Immature natural killer cell (primary cell): ENCODE measurements around the gene ETFB. TPM values are rescaled to one million over a fixed set of nuclear protein-coding genes. Genes with fewer than 3 reads are reported as not detected.

Source experiments
- DNase-seq, 3 donors: peaks; one replicate each; pipeline ENCODE4 v3.0.0; 2022; ENCODE audit warnings: mixed read lengths in 1 of 3
- H3K27ac Mint-ChIP-seq, 6 donors: one replicate each; pipeline ENCODE4 v1.8.0; 2020; ENCODE audit warnings: mixed read lengths in 6 of 6, mild to moderate bottlenecking in 5 of 6, inconsistent platforms in 4 of 6, moderate library complexity in 3 of 6
- H3K27me3 Mint-ChIP-seq, 3 donors: one replicate each; pipeline ENCODE4 v1.8.0; 2020 to 2021; ENCODE audit warnings: low read depth in 3 of 3, mild to moderate bottlenecking in 3 of 3, mixed read lengths in 3 of 3, moderate library complexity in 3 of 3, inconsistent platforms in 1 of 3
- H3K36me3 Mint-ChIP-seq, 3 donors: one replicate each; pipeline ENCODE4 v1.8.0; 2020; ENCODE audit warnings: mixed read lengths in 3 of 3, inconsistent platforms in 2 of 3, mild to moderate bottlenecking in 2 of 3
- H3K4me1 Mint-ChIP-seq, 2 donors: one replicate each; pipeline ENCODE4 v1.8.0; 2020; ENCODE audit warnings: inconsistent platforms in 2 of 2, mild to moderate bottlenecking in 2 of 2, mixed read lengths in 2 of 2, moderate library complexity in 1 of 2
- H3K4me3 Mint-ChIP-seq, 5 donors: one replicate each; pipeline ENCODE4 v1.8.0; 2020; ENCODE audit warnings: mild to moderate bottlenecking in 5 of 5, mixed read lengths in 5 of 5, inconsistent platforms in 3 of 5, moderate library complexity in 3 of 5
- H3K9me3 Mint-ChIP-seq, 6 donors: one replicate each; pipeline ENCODE4 v1.8.0; 2020; ENCODE audit warnings: mild to moderate bottlenecking in 6 of 6, mixed read lengths in 6 of 6, inconsistent platforms in 4 of 6, moderate library complexity in 3 of 6
- polyA plus RNA-seq, 3 donors: library from polyadenylated mRNA; unstranded; fragments of 300-500 nt; fragmentation: Illumina TruSeq; gene quantifications; one replicate each; pipeline ENCODE4 v1.2.3, GENCODE V29; 2021

Gene ETFB
- polyA plus RNA-seq, 3 donors from 2014 or later, result 49.9 to 74.4 (median 69.3) TPM

GRCh38 chr19:51368366-51369282 lies 2.4 kb upstream of the ETFB start, which contains the start of gene CLDND2:
Gene CLDND2 (minus strand): TSS chr19:51369003. CDS start chr19:51368577, 426 bp downstream.
- H3K4me1 Mint-ChIP-seq, result peaks cover 45 to 62% of the 10 kb centered on the region in 2 donors
- H3K9me3 Mint-ChIP-seq, result no peaks in the 10 kb centered on the region
- peaks cover 17 to 27% (median 22%) of the 10 kb centered on the region in 3 donors for H3K36me3 Mint-ChIP-seq
- DNase-seq, result peak; percentile 66 to 70 (median 66)
- H3K27me3 Mint-ChIP-seq, result peaks cover 28 to 52% (median 32%) of the 10 kb centered on the region in 3 donors
- H3K4me3 Mint-ChIP-seq, result peak within 1 kb of the TSS; percentile 94 to 100 (median 98)
- H3K27ac Mint-ChIP-seq, result peak within 1 kb of the TSS; percentile 94 to 100 (median 100)

GRCh38 chr19:51367565-51368365 lies 1.6 kb upstream of the ETFB start:
- H3K9me3 Mint-ChIP-seq, result no peaks in the 10 kb centered on the region
- H3K27me3 Mint-ChIP-seq, result peaks cover 25 to 46% (median 29%) of the 10 kb centered on the region in 3 donors
- H3K4me1 Mint-ChIP-seq, result peaks cover 40 to 62% of the 10 kb centered on the region in 2 donors
- H3K27ac Mint-ChIP-seq, result peak overlapping the region; percentile 94 to 100 (median 100)
- peak; percentile 93 to 96 (median 95) for DNase-seq
- peak overlapping the region; percentile 94 to 100 (median 98) for H3K4me3 Mint-ChIP-seq
- peaks cover 17 to 27% (median 22%) of the 10 kb centered on the region in 3 donors for H3K36me3 Mint-ChIP-seq

GRCh38 chr19:51367255-51367564 lies 1.0 kb upstream of the ETFB start:
- peak in 1 of 3 donors; percentile 51 for DNase-seq
- Mint-ChIP-seq H3K9me3 (no peaks in the 10 kb centered on the region), H3K27ac (peak overlapping the region; percentile 94 to 100 (median 100)), H3K4me1 (peaks cover 42 to 64% of the 10 kb centered on the region in 2 donors), H3K36me3 (peaks cover 17 to 27% (median 22%) of the 10 kb centered on the region in 3 donors), H3K27me3 (peaks cover 21 to 40% (median 23%) of the 10 kb centered on the region in 3 donors), H3K4me3 (peak overlapping the region; percentile 94 to 100 (median 98))

- H3K27me3 Mint-ChIP-seq, result peaks cover 21 to 36% (median 23%) of the 10 kb centered on the region in 3 donors
- H3K9me3 Mint-ChIP-seq, result no peaks in the 10 kb centered on the region
- H3K4me3 Mint-ChIP-seq, result peak overlapping the region; percentile 94 to 100 (median 98)
- peak overlapping the region; percentile 94 to 100 (median 100) for H3K27ac Mint-ChIP-seq
- H3K36me3 Mint-ChIP-seq, result peaks cover 16 to 21% (median 17%) of the 10 kb centered on the region in 3 donors
- peak; percentile 88 to 89 (median 89) for DNase-seq
- H3K4me1 Mint-ChIP-seq, result peaks cover 42 to 69% of the 10 kb centered on the region in 2 donors
Measured at GRCh38 chr19:51366389-51367254, 434 bp upstream of the ETFB start.

GRCh38 chr19:51365211-51365964 lies 800 bp downstream of the ETFB start:
- peak overlapping the region; percentile 94 to 100 (median 100) for H3K27ac Mint-ChIP-seq
- H3K36me3 Mint-ChIP-seq, result peaks cover 4 to 9% (median 4%) of the 10 kb centered on the region in 3 donors
- H3K4me1 Mint-ChIP-seq, result peaks cover 42 to 67% of the 10 kb centered on the region in 2 donors
- peak overlapping the region; percentile 94 to 100 (median 98) for H3K4me3 Mint-ChIP-seq
- peaks cover 21 to 34% (median 23%) of the 10 kb centered on the region in 3 donors for H3K27me3 Mint-ChIP-seq
- DNase-seq, result peak in 1 of 3 donors; percentile 32
- no peaks in the 10 kb centered on the region for H3K9me3 Mint-ChIP-seq

GRCh38 chr19:51364200-51365106 lies 1.7 kb downstream of the ETFB start:
- Mint-ChIP-seq H3K36me3 (peaks cover 0 to 7% (median 0%) of the 10 kb centered on the region in 3 donors), H3K27me3 (peaks cover 20 to 30% (median 21%) of the 10 kb centered on the region in 3 donors), H3K9me3 (no peaks in the 10 kb centered on the region), H3K4me3 (peak overlapping the region in 4 of 5 donors; percentile 23 to 62 (median 44)), H3K4me1 (peaks cover 39 to 62% of the 10 kb centered on the region in 2 donors), H3K27ac (peak overlapping the region in 5 of 6 donors; percentile 6 to 80 (median 58))
- DNase-seq, result no peak

- H3K4me3 Mint-ChIP-seq, result no peak overlapping the region
- peaks cover 27 to 41% of the 10 kb centered on the region in 2 donors for H3K4me1 Mint-ChIP-seq
- H3K9me3 Mint-ChIP-seq, result peaks cover 0 to 1% (median 0%) of the 10 kb centered on the region in 6 donors
- peaks cover 0 to 8% (median 6%) of the 10 kb centered on the region in 3 donors for H3K36me3 Mint-ChIP-seq
- H3K27ac Mint-ChIP-seq, result no peak overlapping the region
- no peak for DNase-seq
- H3K27me3 Mint-ChIP-seq, result peaks cover 2 to 7% (median 4%) of the 10 kb centered on the region in 3 donors
Measured at GRCh38 chr19:51361239-51361638, 4.9 kb downstream of the ETFB start.

- H3K27me3 Mint-ChIP-seq, result peaks cover 0 to 2% (median 0%) of the 10 kb centered on the region in 3 donors
- no peak for DNase-seq
- H3K4me3 Mint-ChIP-seq, result no peak overlapping the region
Measured at GRCh38 chr19:51359294-51359693, 6.9 kb downstream of the ETFB start.

GRCh38 chr19:51357952-51358351 lies 8.2 kb downstream of the ETFB start:
- Mint-ChIP-seq H3K9me3 (peaks cover 0 to 1% (median 0%) of the 10 kb centered on the region in 6 donors), H3K4me3 (no peak overlapping the region), H3K27me3 (peaks cover 0 to 2% (median 0%) of the 10 kb centered on the region in 3 donors), H3K36me3 (peaks cover 0 to 10% (median 8%) of the 10 kb centered on the region in 3 donors), H3K27ac (no peak overlapping the region), H3K4me1 (peaks cover 7 to 12% of the 10 kb centered on the region in 2 donors)
- DNase-seq, result no peak

More at GRCh38 chr19:51359294-51359693, 6.9 kb downstream of the ETFB start:
- peaks cover 0 to 1% (median 0%) of the 10 kb centered on the region in 6 donors for H3K9me3 Mint-ChIP-seq
- H3K36me3 Mint-ChIP-seq, result peaks cover 0 to 10% (median 8%) of the 10 kb centered on the region in 3 donors
- H3K4me1 Mint-ChIP-seq, result peaks cover 15 to 26% of the 10 kb centered on the region in 2 donors
- H3K27ac Mint-ChIP-seq, result no peak overlapping the region

- Mint-ChIP-seq H3K4me1 (peaks cover 0 to 2% of the 10 kb centered on the region in 2 donors), H3K27me3 (peaks cover 0 to 4% (median 0%) of the 10 kb centered on the region in 3 donors), H3K36me3 (peaks cover 8 to 21% (median 17%) of the 10 kb centered on the region in 3 donors), H3K9me3 (peaks cover 0 to 1% (median 0%) of the 10 kb centered on the region in 6 donors), H3K27ac (no peak overlapping the region), H3K4me3 (no peak overlapping the region)
- DNase-seq, result no peak
Measured at GRCh38 chr19:51356159-51356801, 9.9 kb downstream of the ETFB start.

- Mint-ChIP-seq H3K27me3 (peaks cover 0 to 4% (median 0%) of the 10 kb centered on the region in 3 donors), H3K4me3 (no peak overlapping the region), H3K9me3 (peaks cover 0 to 1% (median 0%) of the 10 kb centered on the region in 6 donors), H3K4me1 (peaks cover 0 to 2% of the 10 kb centered on the region in 2 donors), H3K27ac (no peak overlapping the region), H3K36me3 (peaks cover 8 to 27% (median 25%) of the 10 kb centered on the region in 3 donors)
- no peak for DNase-seq
Measured at GRCh38 chr19:51354742-51355148, 11.4 kb downstream of the ETFB start.
